Osteocyte (in vitro differentiated cells): ENCODE measurements around the gene SLC39A9. TPM values are rescaled to one million over a fixed set of nuclear protein-coding genes. Genes with fewer than 3 reads are reported as not detected.
"Not testable (repeated sequence)": the region's sequence is repeated elsewhere in the genome, so short reads cannot be mapped to it uniquely, and the experiment has no call there.

Experiments used
- DNase-seq: peaks from one replicate; pipeline ENCODE4 v3.0.0; 2021; ENCODE audit warnings: mixed read lengths; ENCODE audit not compliant: unreplicated experiment; ENCODE audit errors: extremely low spot score
- H3K27ac Mint-ChIP-seq: one replicate; pipeline ENCODE4 v1.8.0; 2021; ENCODE audit warnings: mild to moderate bottlenecking, mixed read lengths; ENCODE audit not compliant: unreplicated experiment
- H3K27me3 Mint-ChIP-seq: one replicate; pipeline ENCODE4 v1.8.0; 2021; ENCODE audit warnings: mixed read lengths; ENCODE audit not compliant: unreplicated experiment
- H3K36me3 Mint-ChIP-seq: one replicate; pipeline ENCODE4 v1.8.0; 2021; ENCODE audit warnings: mixed read lengths; ENCODE audit not compliant: unreplicated experiment
- H3K4me1 Mint-ChIP-seq: one replicate; pipeline ENCODE4 v1.8.0; 2021; ENCODE audit warnings: mixed read lengths; ENCODE audit not compliant: unreplicated experiment
- H3K4me3 Mint-ChIP-seq: one replicate; pipeline ENCODE4 v1.8.0; 2021; ENCODE audit warnings: mild to moderate bottlenecking, moderate library complexity, mixed read lengths; ENCODE audit not compliant: unreplicated experiment
- H3K9me3 Mint-ChIP-seq: one replicate; pipeline ENCODE4 v1.8.0; 2021; ENCODE audit warnings: mixed read lengths; ENCODE audit not compliant: unreplicated experiment
- CTCF ChIP-seq: fragments of 200-600 bp; sonication (generic); IDR thresholded peaks from 2 replicates; pipeline ENCODE4 v1.5.0; 2021; ENCODE audit warnings: antibody characterized with exemption, mild to moderate bottlenecking, moderate library complexity
- total RNA-seq: library from RNA; stranded (reverse); gene quantifications from 2 replicates; pipeline ENCODE4 v1.2.1, GENCODE V29; 2021

The SLC39A9 gene
- total RNA-seq, 1 donor from 2014 or later: 72.8 TPM

GRCh38 chr14:69387311-69387710 lies 11.2 kb upstream of the SLC39A9 start:
- H3K36me3 Mint-ChIP-seq: peaks cover 52% of the 10 kb centered on the region
- no peak overlapping the region for H3K4me3 Mint-ChIP-seq
- H3K9me3 Mint-ChIP-seq: no peaks in the 10 kb centered on the region
- no peak for DNase-seq
- H3K27me3 Mint-ChIP-seq: no peaks in the 10 kb centered on the region
- no peak overlapping the region for H3K27ac Mint-ChIP-seq
- no peak for TF ChIP-seq CTCF
- H3K4me1 Mint-ChIP-seq: peaks cover 2% of the 10 kb centered on the region

GRCh38 chr14:69391400-69391799 lies 7.1 kb upstream of the SLC39A9 start:
- Mint-ChIP-seq H3K4me1 (peaks cover 10% of the 10 kb centered on the region), H3K36me3 (peaks cover 62% of the 10 kb centered on the region), H3K27ac (peak overlapping the region; percentile 4)
- H3K4me3 Mint-ChIP-seq, DNase-seq, H3K9me3 Mint-ChIP-seq, H3K27me3 Mint-ChIP-seq: not testable (repeated sequence)

GRCh38 chr14:69392481-69392880 lies 6.0 kb upstream of the SLC39A9 start:
- H3K9me3 Mint-ChIP-seq: no peaks in the 10 kb centered on the region
- TF ChIP-seq CTCF: no peak
- no peak overlapping the region for H3K27ac Mint-ChIP-seq
- H3K4me1 Mint-ChIP-seq: peaks cover 20% of the 10 kb centered on the region
- no peaks in the 10 kb centered on the region for H3K27me3 Mint-ChIP-seq
- no peak for DNase-seq
- no peak overlapping the region for H3K4me3 Mint-ChIP-seq
- H3K36me3 Mint-ChIP-seq: peaks cover 55% of the 10 kb centered on the region

GRCh38 chr14:69395929-69396328 lies 2.6 kb upstream of the SLC39A9 start:
- H3K4me1 Mint-ChIP-seq: peaks cover 41% of the 10 kb centered on the region
- peaks cover 40% of the 10 kb centered on the region for H3K36me3 Mint-ChIP-seq
- H3K9me3 Mint-ChIP-seq: no peaks in the 10 kb centered on the region
- no peak for TF ChIP-seq CTCF
- peak overlapping the region; percentile 100 for H3K27ac Mint-ChIP-seq
- H3K4me3 Mint-ChIP-seq: no peak overlapping the region
- no peak for DNase-seq
- H3K27me3 Mint-ChIP-seq: no peaks in the 10 kb centered on the region

GRCh38 chr14:69398818-69399210 lies 322 bp downstream of the SLC39A9 start:
- no peak for TF ChIP-seq CTCF
- Mint-ChIP-seq H3K27me3 (no peaks in the 10 kb centered on the region), H3K4me3 (peak overlapping the region; percentile 95), H3K4me1 (peaks cover 53% of the 10 kb centered on the region), H3K27ac (peak overlapping the region; percentile 100), H3K36me3 (peaks cover 17% of the 10 kb centered on the region), H3K9me3 (no peaks in the 10 kb centered on the region)
- no peak for DNase-seq

GRCh38 chr14:69399750-69400149 lies 1.3 kb downstream of the SLC39A9 start:
- peaks cover 55% of the 10 kb centered on the region for H3K4me1 Mint-ChIP-seq
- H3K4me3 Mint-ChIP-seq: peak overlapping the region; percentile 95
- H3K36me3 Mint-ChIP-seq: peaks cover 12% of the 10 kb centered on the region
- no peaks in the 10 kb centered on the region for H3K27me3 Mint-ChIP-seq
- no peak for DNase-seq
- H3K27ac Mint-ChIP-seq: no peak overlapping the region
- no peaks in the 10 kb centered on the region for H3K9me3 Mint-ChIP-seq
- no peak for TF ChIP-seq CTCF
